Omental fat pad (tissue), 4 donors: ENCODE results near the gene TMX4. TPM values are rescaled to one million over a fixed set of nuclear protein-coding genes. Genes with fewer than 3 reads are reported as not detected.

Experiments used
- ATAC-seq: fragments of 150-250 bp; one replicate; pipeline ENCODE4 v1.9.1; 2016; ENCODE audit warnings: mild to moderate bottlenecking, moderate library complexity; ENCODE audit not compliant: low FRiP score
- DNase-seq: peaks from one replicate; pipeline ENCODE4 v3.0.0-alpha.2; 2019; ENCODE audit warnings: low spot score
- CTCF ChIP-seq, 3 donors: fragments of 450-650 bp; IDR thresholded peaks; one replicate each; pipeline ENCODE4 v1.5.1; 2016 to 2017; ENCODE audit warnings: antibody characterized with exemption in 3 of 3, mild to moderate bottlenecking in 3 of 3, moderate library complexity in 2 of 3
- total RNA-seq, 4 donors: library from RNA; depleted of rRNA; stranded (reverse); fragments of >200 nt; gene quantifications; one replicate each; pipeline ENCODE4 v1.1.0, GENCODE V29; 2016

Gene TMX4
- total RNA-seq, 4 donors from 2014 or later = 30.8 to 48.8 (median 41.6) TPM

GRCh38 chr20:7943891-7944290 is 75.7 kb downstream of the TMX4 start:
- ATAC-seq = no peak

GRCh38 chr20:7940341-7940740 is 79.2 kb downstream of the TMX4 start, which contains the start of gene HAO1:
TSS of gene HAO1 (minus strand) at chr20:7940458. CDS start at chr20:7940422, 36 bp downstream.
- no peak for ATAC-seq
- TF ChIP-seq CTCF (IDR thresholded peaks at IDR 0.05) = no peak
- no peak for DNase-seq

More at GRCh38 chr20:7943891-7944290, 75.7 kb downstream of the TMX4 start:
- no peak for DNase-seq
- no peak for TF ChIP-seq CTCF (IDR thresholded peaks at IDR 0.05)

- no peak for ATAC-seq
- no peak for TF ChIP-seq CTCF (IDR thresholded peaks at IDR 0.05)
- no peak for DNase-seq
Observed at GRCh38 chr20:7939663-7940062, 79.9 kb downstream of the TMX4 start.

GRCh38 chr20:7938058-7938457 is 81.5 kb downstream of the TMX4 start:
- ATAC-seq (no peak), DNase-seq (no peak)
- no peak for TF ChIP-seq CTCF (IDR thresholded peaks at IDR 0.05)

- TF ChIP-seq CTCF (IDR thresholded peaks at IDR 0.05) = no peak
- no peak for DNase-seq
- ATAC-seq = no peak
Observed at GRCh38 chr20:7937328-7937727, 82.2 kb downstream of the TMX4 start.

GRCh38 chr20:7935027-7935551 is 84.5 kb downstream of the TMX4 start:
- DNase-seq (no peak), ATAC-seq (no peak)
- TF ChIP-seq CTCF (IDR thresholded peaks at IDR 0.05) = no peak

GRCh38 chr20:7933346-7933745 is 86.2 kb downstream of the TMX4 start:
- TF ChIP-seq CTCF (IDR thresholded peaks at IDR 0.05) = no peak
- DNase-seq = no peak
- ATAC-seq = no peak
